Liver (tissue), 9 donors: ENCODE measurements around the gene UBAP2. TPM values are rescaled to one million over a fixed set of nuclear protein-coding genes. Genes with fewer than 3 reads are reported as not detected.

Experiments used
- DNase-seq: peaks from one replicate; pipeline ENCODE4 v3.0.0-alpha.2; 2017; ENCODE audit warnings: low spot score
- H3K27ac ChIP-seq, 2 donors: one replicate each; pipeline ENCODE4 v1.7.0; 2013; ENCODE audit warnings: inconsistent platforms in 2 of 2, low read length in 2 of 2, control low read depth in 1 of 2, low read depth in 1 of 2, mild to moderate bottlenecking in 1 of 2
- H3K27me3 ChIP-seq, 4 donors: one replicate each; pipeline versions ENCODE4 v1.6.1 to v1.7.0; 2013; ENCODE audit warnings: low read length in 3 of 4, inconsistent platforms in 1 of 4, mild to moderate bottlenecking in 1 of 4, moderate library complexity in 1 of 4; ENCODE audit not compliant: control insufficient read depth in 4 of 4, insufficient read depth in 4 of 4
- H3K36me3 ChIP-seq, 4 donors: one replicate each; pipeline versions ENCODE4 v1.6.1 to v1.7.0; 2013; ENCODE audit warnings: low read length in 3 of 4, mild to moderate bottlenecking in 3 of 4, low read depth in 1 of 4, moderate library complexity in 1 of 4; ENCODE audit not compliant: control insufficient read depth in 4 of 4, insufficient read depth in 3 of 4
- H3K4me1 ChIP-seq, 4 donors: one replicate each; pipeline versions ENCODE4 v1.6.1 to v1.7.0; 2013; ENCODE audit warnings: low read length in 3 of 4, mild to moderate bottlenecking in 3 of 4, moderate library complexity in 1 of 4; ENCODE audit not compliant: control insufficient read depth in 4 of 4, insufficient read depth in 4 of 4
- H3K4me3 ChIP-seq, 3 donors: one replicate each; pipeline versions ENCODE4 v1.6.1 to v1.7.0; 2013; ENCODE audit warnings: low read length in 3 of 3, control low read depth in 1 of 3, low read depth in 1 of 3, mild to moderate bottlenecking in 1 of 3
- H3K9ac ChIP-seq, 2 donors: one replicate each; pipeline ENCODE4 v1.7.0; 2013; ENCODE audit warnings: low read length in 2 of 2, mild to moderate bottlenecking in 2 of 2, moderate library complexity in 2 of 2, control low read depth in 1 of 2, low read depth in 1 of 2
- H3K9me3 ChIP-seq, 4 donors: one replicate each; pipeline versions ENCODE4 v1.6.1 to v1.7.0; 2013; ENCODE audit warnings: low read length in 3 of 4; ENCODE audit not compliant: control insufficient read depth in 4 of 4
- ATF3 ChIP-seq: IDR thresholded peaks from 2 replicates; pipeline ENCODE4 v1.6.1; 2016; ENCODE audit warnings: antibody characterized with exemption
- CTCF ChIP-seq: fragments of 150-350 bp; IDR thresholded peaks from 2 replicates; pipeline ENCODE4 v1.5.1; 2017; ENCODE audit warnings: improper control_type of control experiment, low read depth, low read length; ENCODE audit not compliant: missing input control
- EGR1 ChIP-seq, 2 donors: IDR thresholded peaks; 2 replicates each; pipeline ENCODE4 v1.6.1; 2016 to 2018; ENCODE audit warnings: antibody characterized with exemption in 2 of 2, low read depth in 2 of 2
- FOXA1 ChIP-seq: IDR thresholded peaks from 2 replicates; pipeline ENCODE4 v1.6.1; 2016; ENCODE audit warnings: antibody characterized with exemption
- FOXA2 ChIP-seq: IDR thresholded peaks from 2 replicates; pipeline ENCODE4 v1.6.1; 2016; ENCODE audit warnings: antibody characterized with exemption
- GABPA ChIP-seq, 2 donors: IDR thresholded peaks in 1 of 2; conservative IDR thresholded peaks in 1 of 2; 2 replicates each; pipeline ENCODE4 v1.6.1; 2016; ENCODE audit warnings: antibody characterized with exemption in 2 of 2, mild to moderate bottlenecking in 1 of 2, moderate library complexity in 1 of 2
- HNF4A ChIP-seq, 2 donors: conservative IDR thresholded peaks; 2 replicates each; pipeline ENCODE4 v1.6.1; 2016; ENCODE audit warnings: antibody characterized with exemption in 2 of 2, mild to moderate bottlenecking in 2 of 2
- HNF4G ChIP-seq: IDR thresholded peaks from 2 replicates; pipeline ENCODE4 v1.6.1; 2016; ENCODE audit warnings: antibody characterized with exemption
- JUND ChIP-seq, 2 donors: IDR thresholded peaks; 2 replicates each; pipeline ENCODE4 v1.6.1; 2016; ENCODE audit warnings: antibody characterized with exemption in 2 of 2
- MAX ChIP-seq: IDR thresholded peaks from 2 replicates; pipeline ENCODE4 v1.6.1; 2016; ENCODE audit warnings: antibody characterized with exemption
- NR2F2 ChIP-seq: IDR thresholded peaks from 2 replicates; pipeline ENCODE4 v1.6.1; 2016; ENCODE audit warnings: antibody characterized with exemption
- RAD21 ChIP-seq, 2 donors: IDR thresholded peaks; 2 replicates each; pipeline ENCODE4 v1.6.1; 2016; ENCODE audit warnings: antibody characterized with exemption in 2 of 2, mild to moderate bottlenecking in 2 of 2
- REST ChIP-seq: IDR thresholded peaks from 2 replicates; pipeline ENCODE4 v1.6.1; 2016; ENCODE audit warnings: antibody characterized with exemption, mild to moderate bottlenecking
- RXRA ChIP-seq, 2 donors: IDR thresholded peaks; 2 replicates each; pipeline ENCODE4 v1.6.1; 2017 to 2018; ENCODE audit warnings: antibody characterized with exemption in 2 of 2, mild to moderate bottlenecking in 1 of 2
- SP1 ChIP-seq: IDR thresholded peaks from 2 replicates; pipeline ENCODE4 v1.6.1; 2018; ENCODE audit warnings: antibody characterized with exemption, mild to moderate bottlenecking
- TAF1 ChIP-seq: conservative IDR thresholded peaks from 2 replicates; pipeline ENCODE4 v1.6.1; 2016; ENCODE audit warnings: antibody characterized with exemption, mild to moderate bottlenecking
- YY1 ChIP-seq: IDR thresholded peaks from 2 replicates; pipeline ENCODE4 v1.6.1; 2016; ENCODE audit warnings: antibody characterized with exemption, mild to moderate bottlenecking
- ZBTB33 ChIP-seq: IDR thresholded peaks from 2 replicates; pipeline ENCODE4 v1.6.1; 2016; ENCODE audit warnings: antibody characterized with exemption
- WGBS: extraction: QIAGEN DNeasy Blood & Tissue Kit; methylation state at CpG from one replicate; pipeline ENCODE4 v1.1.7; 2013; 5-methylcytosine and 5-hydroxymethylcytosine counted together
- polyA plus RNA-seq, 2 donors: library from polyadenylated mRNA; stranded (reverse) in 1 of 2; unstranded in 1 of 2; fragments of 200-250 nt in 1 of 2; fragments of >200 nt in 1 of 2; fragmentation: Nextera tagmentation in 1 of 2; extraction: Ambion mirVana in 1 of 2; gene quantifications; one replicate each; pipeline versions ENCODE4 v1.2.1 to v1.2.3, GENCODE V29; 2013 to 2015
- total RNA-seq, 2 donors: library from RNA; depleted of rRNA; stranded (reverse); fragments of >200 nt; gene quantifications; one replicate each; pipeline ENCODE4 v1.2.3, GENCODE V29; 2014
- donor health status: healthy.
- donor health status: healthy.
- donor health status: healthy.
- donor health status: healthy.
- donor health status: healthy.

The UBAP2 gene
- total and polyA plus RNA-seq, 4 donors: 5.4 to 12.6 (median 8.3) TPM

- no peaks in the 10 kb centered on the region for H3K9me3 ChIP-seq
Measured at GRCh38 chr9:34087370-34087769, 38.7 kb upstream of the UBAP2 start.

More at GRCh38 chr9:34087370-34087769, 38.7 kb upstream of the UBAP2 start:
- WGBS: 52% methylated on average over 1 of the region's 1 CpG
- DNase-seq: no peak
- no peak for TF ChIP-seq HNF4G
- TF ChIP-seq EGR1 (IDR thresholded peaks at IDR 0.05; ENCODE audit: low read depth in 2 of 2): no peak
- no peak for TF ChIP-seq ATF3
- TF ChIP-seq RXRA (IDR thresholded peaks at IDR 0.05): no peak
- TF ChIP-seq FOXA1: no peak
- TF ChIP-seq TAF1: no peak
- TF ChIP-seq SP1: no peak
- no peak for TF ChIP-seq GABPA (IDR thresholded peaks at IDR 0.05 in 1 of 2, conservative IDR thresholded peaks at IDR 0.05 in 1 of 2)
- no peak for TF ChIP-seq REST
- no peak for TF ChIP-seq ZBTB33
- TF ChIP-seq CTCF: no peak
- TF ChIP-seq MAX: no peak
- no peak for TF ChIP-seq JUND (IDR thresholded peaks at IDR 0.05)
- no peak for TF ChIP-seq FOXA2
- TF ChIP-seq YY1: no peak
- TF ChIP-seq RAD21 (IDR thresholded peaks at IDR 0.05): no peak
- no peak for TF ChIP-seq HNF4A (conservative IDR thresholded peaks at IDR 0.05)
- no peak for TF ChIP-seq NR2F2
- Histone ChIP-seq H3K4me3 (no peak overlapping the region), H3K4me1 (no peaks in the 10 kb centered on the region), H3K27ac (no peak overlapping the region), H3K9ac (no peak overlapping the region), H3K36me3 (peaks cover 17 to 48% (median 37%) of the 10 kb centered on the region in 4 donors), H3K27me3 (no peaks in the 10 kb centered on the region)
